GM18873 (cell line): ENCODE results near the gene NPEPPS.
"Not testable (repeated sequence)": the region's sequence is repeated elsewhere in the genome, so short reads cannot be mapped to it uniquely, and the experiment has no call there.

ENCODE experiments used
- ATAC-seq: cut with Tn5 transposase; IDR thresholded peaks from one replicate; pipeline ENCODE4 v1.9.1; 2021; ENCODE audit warnings: mild to moderate bottlenecking, moderate library complexity, moderate number of reproducible peaks; ENCODE audit not compliant: unreplicated experiment, low FRiP score

The NPEPPS gene

DNA sequence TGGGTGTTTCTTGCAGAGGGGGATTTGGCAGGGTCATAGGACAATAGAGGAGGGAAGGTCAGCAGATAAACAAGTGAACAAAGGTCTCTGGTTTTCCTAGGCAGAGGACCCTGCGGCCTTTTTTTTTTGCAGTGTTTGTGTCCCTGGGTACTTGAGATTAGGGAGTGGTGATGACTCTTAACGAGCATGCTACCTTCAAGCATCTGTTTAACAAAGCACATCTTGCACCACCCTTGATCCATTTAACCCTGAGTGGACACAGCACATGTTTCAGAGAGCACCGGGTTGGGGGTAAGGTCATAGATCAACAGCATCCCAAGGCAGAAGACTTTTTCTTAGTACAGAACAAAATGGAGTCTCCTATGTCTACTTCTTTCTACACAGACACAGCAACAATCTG is 25.2 kb downstream of the NPEPPS start:
- ATAC-seq: not testable (repeated sequence)

DNA sequence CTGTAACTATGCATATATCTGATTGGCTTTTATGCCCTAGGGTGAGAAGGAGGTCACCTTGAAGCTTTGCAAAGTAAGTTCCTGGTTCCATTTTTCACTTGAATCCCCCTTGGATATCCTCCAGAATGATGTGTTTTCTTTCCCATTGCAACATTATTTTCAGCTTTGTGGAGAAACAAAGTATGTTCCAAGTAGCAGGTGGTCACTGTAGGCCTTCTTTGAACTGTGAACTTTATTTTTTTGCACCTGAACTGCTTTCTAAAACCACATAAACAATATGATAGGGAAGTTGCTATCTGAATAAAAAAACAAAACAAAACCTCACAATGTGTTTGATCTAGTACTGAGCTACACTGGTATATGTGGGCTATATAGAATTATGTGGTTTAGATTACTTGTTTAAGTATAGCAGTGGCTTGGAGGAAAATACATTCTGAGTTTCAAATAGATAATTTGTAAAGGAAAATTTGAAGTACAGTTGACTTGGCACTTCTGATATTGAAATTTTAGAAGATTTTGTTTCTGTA is 29.7 kb downstream of the NPEPPS start:
- ATAC-seq: not testable (repeated sequence)

DNA sequence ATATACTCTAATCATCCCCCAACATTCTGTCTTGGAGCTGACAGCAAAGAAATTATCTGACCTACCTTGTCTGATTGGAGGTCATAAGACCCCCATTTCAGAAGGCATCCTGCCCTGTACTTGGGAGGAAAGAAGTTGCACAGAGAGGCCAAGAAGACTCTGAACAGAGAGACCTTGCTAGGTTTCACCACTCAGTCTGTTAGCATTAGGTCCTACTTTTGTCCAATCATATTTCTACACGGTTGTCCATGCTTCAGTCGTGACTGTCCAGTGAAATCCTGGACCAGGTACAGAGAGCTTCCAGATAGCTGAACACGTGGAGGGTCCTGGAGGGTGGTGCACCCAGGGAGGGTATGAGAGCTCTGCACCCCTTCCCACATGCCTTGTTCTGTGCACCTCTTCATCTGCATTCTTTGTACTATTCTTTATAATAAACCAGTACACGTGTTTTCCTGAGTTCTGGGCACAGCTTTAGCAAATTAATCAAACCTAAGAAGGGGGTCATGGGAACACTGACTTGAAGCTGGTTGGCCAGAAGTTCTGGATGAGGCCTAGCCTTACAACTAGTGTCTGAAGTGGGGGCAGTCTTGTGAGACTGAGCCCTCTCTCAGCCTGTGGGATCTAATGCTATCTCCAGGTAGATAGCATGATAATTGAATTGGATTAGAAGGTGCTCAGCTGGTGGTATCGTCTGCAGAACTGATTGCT is 30.9 kb downstream of the NPEPPS start:
- ATAC-seq: not testable (repeated sequence)

DNA sequence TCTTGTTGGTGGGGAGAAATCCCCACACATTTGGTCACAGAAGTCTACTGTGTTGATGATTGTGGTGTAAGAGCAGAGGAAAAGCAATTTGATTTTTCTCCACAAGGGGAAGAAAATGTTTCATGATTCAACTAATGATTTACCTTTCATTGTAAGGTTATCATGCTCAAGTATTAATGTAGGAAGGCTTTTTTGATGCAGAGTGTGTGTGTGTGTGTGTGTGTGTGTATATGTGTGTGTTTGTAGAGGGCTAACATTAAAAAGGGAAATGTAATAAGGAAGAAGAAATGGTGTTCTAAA is 31.4 kb downstream of the NPEPPS start:
- ATAC-seq: not testable (repeated sequence)

DNA sequence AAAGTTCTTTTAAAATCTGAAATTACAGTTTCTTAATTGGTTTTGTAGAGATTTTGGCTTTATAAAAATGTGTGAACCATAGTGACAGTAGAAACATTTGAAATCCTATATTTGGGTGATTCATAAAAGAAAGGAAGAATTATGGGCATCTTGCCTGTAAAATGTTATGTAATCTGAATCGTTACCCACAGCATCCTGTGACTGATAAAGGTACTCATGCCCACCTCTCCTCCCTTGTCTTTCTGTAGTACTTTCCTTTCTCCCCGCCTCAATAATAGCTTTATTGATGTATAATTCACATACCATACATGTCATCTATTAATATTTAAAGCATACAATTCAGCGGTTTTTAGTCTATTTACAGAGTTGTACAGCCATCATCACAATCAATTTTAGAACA is 36.4 kb downstream of the NPEPPS start:
- not testable (repeated sequence) for ATAC-seq

DNA sequence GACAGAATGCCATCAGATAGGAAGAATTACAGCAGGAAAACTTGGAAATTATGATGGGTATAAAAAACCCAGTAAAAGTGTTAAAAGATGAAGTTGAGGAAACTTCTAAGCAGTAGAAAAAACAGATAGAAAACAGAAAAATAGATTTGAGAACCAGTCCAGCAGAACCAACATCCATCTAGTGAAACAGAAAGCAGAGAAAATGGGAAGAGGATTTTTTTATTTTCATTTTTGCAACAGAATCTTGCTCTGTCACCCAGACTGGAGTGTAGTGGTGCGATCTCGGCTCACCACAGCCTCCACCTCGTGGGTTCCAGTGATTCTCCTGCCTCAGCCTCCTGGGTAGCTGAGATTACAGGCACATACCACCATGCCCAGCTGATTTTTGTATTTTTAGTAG is 41.7 kb downstream of the NPEPPS start:
- ATAC-seq: not testable (repeated sequence)

DNA sequence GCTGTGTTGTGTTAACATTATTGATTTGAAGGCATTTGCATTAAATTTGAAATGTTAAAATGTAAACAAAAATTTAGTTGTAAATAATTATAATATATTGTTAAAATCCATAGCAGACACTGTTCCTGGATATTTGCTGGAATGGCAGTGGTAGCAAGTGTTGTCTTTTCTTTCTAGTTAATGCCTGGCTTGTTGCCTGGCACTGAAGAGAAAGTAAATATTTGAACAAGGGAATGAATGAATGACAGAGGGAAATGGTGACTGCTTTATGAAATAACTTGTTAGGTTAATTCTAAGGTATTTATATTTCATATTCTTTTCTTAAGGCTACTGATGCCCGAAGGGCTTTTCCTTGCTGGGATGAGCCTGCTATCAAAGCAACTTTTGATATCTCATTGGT is 51.5 kb downstream of the NPEPPS start:
- not testable (repeated sequence) for ATAC-seq

DNA sequence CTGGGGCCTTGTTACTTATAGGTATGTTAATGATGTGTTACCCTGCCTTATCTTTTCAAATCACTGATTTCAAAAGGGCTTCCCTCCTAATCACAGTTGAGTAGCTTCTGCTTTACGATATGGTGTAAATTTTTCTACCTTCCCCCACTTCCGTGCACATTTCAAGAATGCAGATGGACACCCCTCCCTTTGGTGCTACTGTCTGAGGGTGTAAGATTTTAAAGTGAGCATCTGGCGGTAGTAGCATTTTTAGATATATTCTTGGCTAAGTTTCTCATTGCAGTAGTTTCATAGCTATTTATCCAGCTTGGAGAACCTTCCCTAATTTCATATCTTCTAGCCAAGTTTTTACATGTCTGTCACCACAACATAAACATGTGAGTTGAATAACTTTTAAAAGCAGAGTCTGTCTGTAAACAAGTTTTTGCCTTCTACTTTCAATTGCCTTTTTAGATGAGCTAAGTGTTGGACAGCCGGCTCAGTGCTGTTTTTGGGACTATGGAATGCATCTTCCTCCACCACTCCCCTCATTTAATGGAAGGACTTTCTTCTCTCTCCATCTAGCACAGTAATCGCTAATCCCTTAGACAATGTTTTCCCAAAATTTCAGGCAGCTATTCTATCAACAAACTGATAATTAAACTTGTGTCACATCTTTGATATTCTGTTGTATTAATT is 55.6 kb downstream of the NPEPPS start:
- ATAC-seq: not testable (repeated sequence)

DNA sequence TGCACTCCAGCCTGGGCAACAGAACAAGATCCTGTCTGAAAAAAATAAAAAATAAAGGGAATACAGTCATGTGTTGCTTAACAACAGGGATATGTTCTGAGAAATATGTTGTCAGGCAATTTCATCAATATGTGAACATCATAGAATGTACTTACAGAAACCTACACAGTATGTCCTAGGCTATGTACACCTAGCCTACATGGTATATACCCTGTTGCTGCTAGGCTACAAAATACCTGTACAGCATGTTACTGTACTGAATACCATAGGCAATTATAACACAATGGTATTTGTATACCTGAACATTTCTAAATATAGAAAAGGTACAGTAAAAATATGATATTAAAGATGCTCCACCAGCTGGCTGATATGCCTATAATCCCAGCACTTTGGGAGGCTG is 62.6 kb downstream of the NPEPPS start:
- ATAC-seq: not testable (repeated sequence)

DNA sequence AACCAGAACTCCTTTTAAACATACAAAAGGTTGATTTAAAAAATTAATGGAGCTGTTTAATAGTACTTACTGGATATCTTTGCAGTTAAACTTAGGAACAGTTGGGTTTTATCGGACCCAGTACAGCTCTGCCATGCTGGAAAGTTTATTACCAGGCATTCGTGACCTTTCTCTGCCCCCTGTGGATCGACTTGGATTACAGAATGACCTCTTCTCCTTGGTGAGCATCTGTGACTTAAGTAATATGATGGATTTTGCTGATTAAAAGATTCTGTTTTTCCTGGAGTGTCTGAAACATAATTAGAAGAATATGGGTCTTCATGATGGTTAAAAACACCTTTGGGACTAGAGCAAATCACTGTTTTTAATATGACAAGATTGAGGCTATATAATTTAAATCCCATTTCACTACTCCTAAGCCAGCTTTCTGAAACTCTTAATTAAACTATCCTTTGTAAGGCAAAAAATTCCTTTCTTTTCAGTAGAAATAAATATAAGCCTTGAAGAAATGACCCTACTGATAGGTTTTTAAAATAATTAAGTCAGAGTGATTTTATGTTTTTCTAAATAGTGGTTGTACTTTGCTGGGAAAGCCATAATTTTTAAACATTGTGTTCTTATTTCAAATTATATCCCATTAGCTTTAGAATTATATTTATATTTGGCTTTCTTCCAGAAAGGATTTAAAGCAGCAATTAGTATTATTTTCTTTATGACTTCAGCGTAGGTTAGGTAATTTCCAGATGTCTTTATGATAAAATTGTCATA is 73.1 kb downstream of the NPEPPS start:
- no peak for ATAC-seq

DNA sequence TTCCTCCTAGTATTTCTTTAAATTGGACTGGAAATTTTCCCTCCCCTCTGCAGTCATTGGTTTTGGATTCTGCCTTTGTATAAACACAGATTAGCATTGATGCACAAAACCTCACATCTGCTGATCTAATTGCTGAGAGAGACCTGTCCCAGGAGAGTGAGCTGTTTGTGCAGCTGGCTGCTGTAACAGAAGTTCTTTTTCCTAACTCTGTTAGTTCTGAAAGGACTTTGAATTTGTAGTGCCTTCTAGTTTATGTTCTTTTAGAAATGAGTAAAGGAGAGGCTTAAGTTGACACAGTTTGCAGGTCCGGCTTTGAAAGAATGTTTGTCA is 73.7 kb downstream of the NPEPPS start:
- no peak for ATAC-seq

DNA sequence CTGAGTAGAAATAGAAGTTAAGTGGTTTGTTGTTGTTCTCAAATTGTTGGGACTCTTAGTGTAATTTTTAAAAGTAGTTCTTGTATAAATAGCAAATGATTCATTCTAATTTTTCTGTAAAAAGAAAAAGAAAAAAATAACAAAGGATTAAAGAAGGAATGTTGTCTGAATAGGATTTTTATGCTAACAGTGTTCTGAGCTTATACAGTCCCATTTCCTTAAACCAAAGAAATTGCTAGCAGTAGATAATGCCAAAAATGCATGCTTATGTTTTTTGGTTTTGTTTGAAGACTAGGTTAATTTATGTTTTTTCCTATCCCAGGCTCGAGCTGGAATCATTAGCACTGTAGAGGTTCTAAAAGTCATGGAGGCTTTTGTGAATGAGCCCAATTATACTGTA is 74.1 kb downstream of the NPEPPS start:
- no peak for ATAC-seq

DNA sequence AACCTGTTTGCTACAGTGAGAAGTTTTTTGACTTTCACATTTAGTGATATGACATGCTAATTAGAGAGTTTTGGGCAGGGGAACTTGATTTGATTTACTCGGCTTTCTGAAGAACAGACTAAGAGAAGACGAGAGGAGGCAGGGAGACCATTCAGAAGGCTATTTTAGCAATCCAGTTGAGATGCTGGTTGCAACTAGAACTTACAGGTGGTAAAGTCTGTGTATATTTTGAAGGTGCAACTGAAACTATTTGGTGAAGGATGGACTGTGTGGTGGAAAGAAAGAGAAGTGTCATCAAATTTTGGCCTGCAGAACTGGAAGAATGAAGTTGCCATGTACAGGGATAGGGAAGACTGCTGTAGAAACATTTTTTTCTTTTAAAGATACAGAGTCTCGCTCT is 76.6 kb downstream of the NPEPPS start:
- ATAC-seq: no peak

DNA sequence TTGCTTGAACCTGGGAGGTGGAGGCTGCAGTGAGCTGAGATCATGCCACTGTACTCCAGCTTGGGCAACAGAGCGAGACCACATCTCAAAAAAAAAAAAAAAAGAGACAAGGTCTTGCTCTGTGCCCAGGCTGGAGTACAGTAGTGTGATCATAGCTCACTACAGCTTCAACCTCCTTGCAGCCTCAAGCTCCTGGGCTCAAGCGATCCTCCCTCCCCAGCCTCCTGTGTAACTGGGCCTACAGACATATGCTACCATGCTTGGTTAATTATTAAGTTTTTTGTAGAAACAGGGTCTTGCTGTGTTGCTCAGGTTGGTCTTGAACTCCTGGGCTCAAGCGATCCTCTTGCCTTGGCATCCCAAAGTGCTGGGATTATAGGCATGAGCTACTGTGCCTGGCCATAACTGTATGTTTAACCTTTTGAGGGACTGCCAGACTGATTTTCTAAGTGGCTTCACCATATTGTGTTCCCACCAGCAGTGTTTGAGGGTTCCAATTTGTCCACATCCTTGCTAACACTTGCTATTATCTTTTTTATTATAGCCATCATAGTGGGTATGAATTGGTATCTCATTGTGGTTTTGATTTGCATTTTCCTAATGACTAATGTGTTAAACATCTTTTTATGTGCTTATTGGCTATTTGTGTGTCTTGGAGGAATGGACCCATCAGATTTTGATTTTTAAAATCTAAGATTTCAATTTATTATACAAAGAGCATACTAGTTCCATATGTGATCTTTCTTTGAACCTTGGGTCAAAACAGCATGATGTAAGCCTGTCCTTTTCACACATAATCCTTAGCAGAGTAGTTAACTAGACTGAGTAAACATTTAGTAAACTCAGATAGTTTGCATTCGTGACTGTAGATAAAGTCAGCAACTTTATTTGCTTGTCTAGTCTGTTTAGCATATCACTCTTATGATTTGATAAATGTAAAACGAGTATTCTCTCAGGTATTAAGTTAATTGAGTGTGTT is 80.8 kb downstream of the NPEPPS start:
- ATAC-seq: no peak

DNA sequence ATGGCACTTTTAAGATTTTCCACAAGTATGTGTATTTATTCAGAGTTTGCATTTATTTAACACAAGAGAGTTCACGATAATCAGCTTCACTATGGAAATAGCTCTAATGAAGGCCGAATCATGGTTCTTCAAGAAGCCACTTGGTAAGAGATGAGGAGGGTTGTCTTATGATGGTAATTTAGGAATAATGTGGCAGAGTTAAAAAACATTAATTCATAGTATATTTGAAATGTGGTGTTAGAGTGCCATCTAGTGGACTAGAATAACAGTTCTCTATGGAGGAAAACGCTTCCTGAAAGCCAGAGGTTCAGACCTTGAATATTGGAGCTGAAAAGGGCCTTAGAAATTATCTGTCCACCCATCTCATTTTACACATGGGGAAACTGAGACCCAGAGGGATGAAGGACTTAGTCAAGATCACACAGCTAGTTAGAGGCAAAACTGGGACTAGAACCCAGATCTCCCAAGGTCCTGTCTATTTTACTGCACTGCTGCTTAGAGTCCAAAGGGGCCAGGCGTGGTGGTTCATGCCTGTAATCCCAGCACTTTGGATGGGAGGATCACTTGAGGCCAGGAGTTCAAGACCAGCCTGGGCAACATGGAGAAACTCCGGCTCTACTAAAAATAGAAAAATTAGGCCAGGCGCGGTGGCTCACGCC is 85.0 kb downstream of the NPEPPS start:
- no peak for ATAC-seq

DNA sequence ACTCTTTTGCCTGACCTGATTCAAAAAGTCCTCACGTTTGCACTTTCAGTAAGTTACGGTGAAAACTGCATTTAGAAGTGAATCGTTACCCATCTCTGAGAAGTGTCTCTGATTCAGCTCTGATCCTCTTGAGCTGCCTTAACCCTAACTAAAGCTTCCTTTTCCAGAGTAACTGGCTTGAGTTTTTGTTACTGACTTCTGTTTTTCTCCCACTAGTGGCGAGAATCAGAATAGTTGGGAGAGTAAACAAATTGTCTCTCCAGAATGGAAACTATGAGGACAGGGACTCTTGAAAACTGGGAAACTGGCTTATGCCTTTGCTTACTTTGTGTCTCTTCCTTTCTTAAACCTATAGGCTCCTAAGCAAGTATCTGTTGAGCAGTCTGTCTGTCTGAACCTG is 87.5 kb downstream of the NPEPPS start:
- ATAC-seq: no peak

DNA sequence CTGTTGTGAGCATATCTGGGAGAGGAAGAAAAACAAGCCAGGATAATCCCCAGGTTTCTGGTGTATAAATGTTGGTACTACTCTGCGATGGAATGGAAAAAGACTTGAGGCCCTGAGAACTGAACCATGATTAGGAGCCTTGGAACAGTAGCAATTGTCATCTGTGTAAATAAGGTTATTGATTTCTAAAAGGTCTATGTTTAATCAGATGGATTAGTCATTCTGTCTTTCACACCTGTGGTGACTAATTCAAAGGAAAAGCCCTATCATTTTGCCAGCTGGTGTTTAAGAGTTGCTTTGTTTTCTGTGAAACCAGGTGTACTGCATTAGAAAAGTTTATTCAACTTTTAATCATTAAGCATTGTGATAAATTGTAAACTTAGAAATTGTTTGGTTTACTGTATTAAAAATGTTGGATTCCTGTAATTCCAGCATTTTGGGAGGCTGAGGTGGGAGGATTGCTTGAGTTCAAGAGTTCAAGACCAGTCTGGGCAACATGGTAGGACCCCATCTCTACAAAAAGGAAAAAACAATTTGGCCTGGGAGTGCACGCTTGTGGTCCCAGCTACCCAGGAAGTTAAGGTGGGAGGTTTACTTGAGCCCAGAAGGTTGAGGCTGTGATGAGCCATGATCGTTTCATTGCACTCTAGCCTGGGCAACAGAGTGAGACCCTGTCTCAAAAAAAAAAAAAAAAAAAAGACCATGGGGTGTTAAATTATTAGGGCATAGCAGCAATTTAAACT is 89.8 kb downstream of the NPEPPS start:
- ATAC-seq: no peak

DNA sequence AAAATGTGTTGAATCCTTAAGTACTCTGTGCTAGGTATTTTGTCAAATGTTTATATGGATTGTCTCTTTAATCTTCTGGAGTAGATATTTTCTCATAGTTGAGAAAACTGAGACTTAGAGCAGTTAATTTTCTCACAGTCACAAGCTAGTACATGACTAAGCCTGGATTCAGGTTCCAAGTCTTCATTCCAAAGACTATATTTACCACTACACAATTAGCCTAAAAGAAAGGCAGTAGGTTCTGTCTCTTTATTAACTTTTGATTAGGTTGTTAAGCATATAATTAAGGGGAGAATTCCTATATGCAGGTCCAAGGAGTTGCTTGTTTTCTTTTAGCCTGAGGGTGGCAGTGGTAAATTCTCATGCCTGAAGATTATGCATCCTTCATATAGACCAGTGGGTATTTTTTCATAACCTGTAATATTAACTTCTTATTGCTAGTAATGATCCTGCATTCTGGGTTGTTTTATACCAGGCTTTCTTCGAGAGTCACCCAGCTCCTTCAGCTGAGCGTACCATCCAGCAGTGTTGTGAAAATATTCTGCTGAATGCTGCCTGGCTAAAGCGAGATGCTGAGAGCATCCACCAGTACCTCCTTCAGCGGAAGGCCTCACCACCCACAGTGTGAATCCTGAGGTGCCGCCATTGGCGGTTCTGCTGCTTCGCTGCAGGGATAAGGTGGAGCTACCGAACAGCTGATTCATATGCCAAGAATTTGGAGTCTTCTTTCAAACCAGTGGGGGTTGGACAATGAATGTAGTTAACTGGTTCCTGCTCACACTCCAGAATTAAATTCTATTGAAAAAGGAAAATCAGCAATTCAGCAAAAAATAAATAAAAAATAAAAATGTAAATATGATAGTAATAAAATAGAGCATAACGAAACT is 90.6 kb downstream of the NPEPPS start:
- no peak for ATAC-seq
